ENCODE data around the gene CTIF.

The CTIF gene

GRCh38 chr18:48766487-48766886, 227.7 kb downstream of the CTIF start:
- H3K9ac ChIP-seq (ENCODE audit: low read length), result no peak overlapping the region
- no peaks in the 10 kb centered on the region for H3K36me3 ChIP-seq (ENCODE audit: low read length)
- H4K20me1 ChIP-seq (ENCODE audit: low read depth, low read length), result no peaks in the 10 kb centered on the region
- H3K79me2 ChIP-seq (ENCODE audit: insufficient read depth, low read length), result no peaks in the 10 kb centered on the region
- no peaks in the 10 kb centered on the region for H3K9me3 ChIP-seq (ENCODE audit: insufficient read depth, low read length)
- no peak for TF ChIP-seq CTCF (IDR thresholded peaks at IDR 0.05; ENCODE audit: insufficient read depth, low read length, poor library complexity, severe bottlenecking)
- H3K4me2 ChIP-seq (ENCODE audit: low read depth, low read length, poor library complexity, severe bottlenecking), result no peak overlapping the region
- H3K27ac ChIP-seq (ENCODE audit: low read depth, low read length), result no peak overlapping the region
- no peaks in the 10 kb centered on the region for H3K27me3 ChIP-seq (ENCODE audit: low read length)
- H3K9me2 ChIP-seq (replicated peaks; ENCODE audit: insufficient read depth, low read length), result no peaks in the 10 kb centered on the region
- H3K4me3 ChIP-seq (ENCODE audit: insufficient read depth, low read length, poor library complexity, severe bottlenecking), result no peak overlapping the region
- H3F3A ChIP-seq (ENCODE audit: insufficient read depth), result no peaks in the 10 kb centered on the region
- no peak overlapping the region for H2AFZ ChIP-seq (ENCODE audit: low read depth, low read length, severe bottlenecking)

- H3F3A ChIP-seq (ENCODE audit: insufficient read depth), result no peaks in the 10 kb centered on the region
- H2AFZ ChIP-seq (ENCODE audit: low read depth, low read length, severe bottlenecking), result no peak overlapping the region
- no peak overlapping the region for H3K27ac ChIP-seq (ENCODE audit: low read depth, low read length)
- H3K79me2 ChIP-seq (ENCODE audit: insufficient read depth, low read length), result no peaks in the 10 kb centered on the region
- H3K9me3 ChIP-seq (ENCODE audit: insufficient read depth, low read length), result no peaks in the 10 kb centered on the region
- no peaks in the 10 kb centered on the region for H3K36me3 ChIP-seq (ENCODE audit: low read length)
- no peak overlapping the region for H3K9ac ChIP-seq (ENCODE audit: low read length)
- H3K27me3 ChIP-seq (ENCODE audit: low read length), result no peaks in the 10 kb centered on the region
- no peaks in the 10 kb centered on the region for H3K9me2 ChIP-seq (replicated peaks; ENCODE audit: insufficient read depth, low read length)
- TF ChIP-seq CTCF (IDR thresholded peaks at IDR 0.05; ENCODE audit: insufficient read depth, low read length, poor library complexity, severe bottlenecking), result no peak
- H4K20me1 ChIP-seq (ENCODE audit: low read depth, low read length), result no peaks in the 10 kb centered on the region
- H3K4me3 ChIP-seq (ENCODE audit: insufficient read depth, low read length, poor library complexity, severe bottlenecking), result no peak overlapping the region
- H3K4me2 ChIP-seq (ENCODE audit: low read depth, low read length, poor library complexity, severe bottlenecking), result no peak overlapping the region
Measured at GRCh38 chr18:48767090-48767690, 228.4 kb downstream of the CTIF start.

GRCh38 chr18:48769006-48769636, 230.3 kb downstream of the CTIF start:
- no peak overlapping the region for H3K9ac ChIP-seq (ENCODE audit: low read length)
- no peaks in the 10 kb centered on the region for H3K9me3 ChIP-seq (ENCODE audit: insufficient read depth, low read length)
- no peak overlapping the region for H3K4me3 ChIP-seq (ENCODE audit: insufficient read depth, low read length, poor library complexity, severe bottlenecking)
- H4K20me1 ChIP-seq (ENCODE audit: low read depth, low read length), result no peaks in the 10 kb centered on the region
- no peaks in the 10 kb centered on the region for H3K9me2 ChIP-seq (replicated peaks; ENCODE audit: insufficient read depth, low read length)
- TF ChIP-seq CTCF (IDR thresholded peaks at IDR 0.05; ENCODE audit: insufficient read depth, low read length, poor library complexity, severe bottlenecking) (no peak), EZH2phosphoT487 (conservative IDR thresholded peaks at IDR 0.05; ENCODE audit: low read length) (no peak)
- H3K36me3 ChIP-seq (ENCODE audit: low read length), result no peaks in the 10 kb centered on the region
- H3K27me3 ChIP-seq (ENCODE audit: low read length), result no peaks in the 10 kb centered on the region
- no peak overlapping the region for H3K27ac ChIP-seq (ENCODE audit: low read depth, low read length)
- H3F3A ChIP-seq (ENCODE audit: insufficient read depth), result no peaks in the 10 kb centered on the region
- no peaks in the 10 kb centered on the region for H3K79me2 ChIP-seq (ENCODE audit: insufficient read depth, low read length)
- no peak overlapping the region for H2AFZ ChIP-seq (ENCODE audit: low read depth, low read length, severe bottlenecking)
- no peak overlapping the region for H3K4me2 ChIP-seq (ENCODE audit: low read depth, low read length, poor library complexity, severe bottlenecking)
